ENCODE results near the gene NIPBL. TPM values are rescaled to one million over a fixed set of nuclear protein-coding genes. Genes with fewer than 3 reads are reported as not detected.

Gene NIPBL
- total and polyA plus RNA-seq, 10 of the 15 experiments (the other 5 are each of a cell fraction or from before 2014, with no cell fraction given): 10.4 to 50.4 (median 20.2) TPM

- TF ChIP-seq, protein P1, sequence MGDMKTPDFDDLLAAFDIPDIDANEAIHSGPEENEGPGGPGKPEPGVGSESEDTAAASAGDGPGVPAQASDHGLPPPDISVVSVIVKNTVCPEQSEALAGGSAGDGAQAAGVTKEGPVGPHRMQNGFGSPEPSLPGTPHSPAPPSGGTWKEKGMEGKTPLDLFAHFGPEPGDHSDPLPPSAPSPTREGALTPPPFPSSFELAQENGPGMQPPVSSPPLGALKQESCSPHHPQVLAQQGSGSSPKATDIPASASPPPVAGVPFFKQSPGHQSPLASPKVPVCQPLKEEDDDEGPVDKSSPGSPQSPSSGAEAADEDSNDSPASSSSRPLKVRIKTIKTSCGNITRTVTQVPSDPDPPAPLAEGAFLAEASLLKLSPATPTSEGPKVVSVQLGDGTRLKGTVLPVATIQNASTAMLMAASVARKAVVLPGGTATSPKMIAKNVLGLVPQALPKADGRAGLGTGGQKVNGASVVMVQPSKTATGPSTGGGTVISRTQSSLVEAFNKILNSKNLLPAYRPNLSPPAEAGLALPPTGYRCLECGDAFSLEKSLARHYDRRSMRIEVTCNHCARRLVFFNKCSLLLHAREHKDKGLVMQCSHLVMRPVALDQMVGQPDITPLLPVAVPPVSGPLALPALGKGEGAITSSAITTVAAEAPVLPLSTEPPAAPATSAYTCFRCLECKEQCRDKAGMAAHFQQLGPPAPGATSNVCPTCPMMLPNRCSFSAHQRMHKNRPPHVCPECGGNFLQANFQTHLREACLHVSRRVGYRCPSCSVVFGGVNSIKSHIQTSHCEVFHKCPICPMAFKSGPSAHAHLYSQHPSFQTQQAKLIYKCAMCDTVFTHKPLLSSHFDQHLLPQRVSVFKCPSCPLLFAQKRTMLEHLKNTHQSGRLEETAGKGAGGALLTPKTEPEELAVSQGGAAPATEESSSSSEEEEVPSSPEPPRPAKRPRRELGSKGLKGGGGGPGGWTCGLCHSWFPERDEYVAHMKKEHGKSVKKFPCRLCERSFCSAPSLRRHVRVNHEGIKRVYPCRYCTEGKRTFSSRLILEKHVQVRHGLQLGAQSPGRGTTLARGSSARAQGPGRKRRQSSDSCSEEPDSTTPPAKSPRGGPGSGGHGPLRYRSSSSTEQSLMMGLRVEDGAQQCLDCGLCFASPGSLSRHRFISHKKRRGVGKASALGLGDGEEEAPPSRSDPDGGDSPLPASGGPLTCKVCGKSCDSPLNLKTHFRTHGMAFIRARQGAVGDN (IDR thresholded peaks at IDR 0.05): no peak
- no peak for TF ChIP-seq JUND (IDR thresholded peaks at IDR 0.05; ENCODE audit: low read depth, low read length)
- no peak for TF ChIP-seq HDAC2 (IDR thresholded peaks at IDR 0.05)
- no peak for TF ChIP-seq ASH2L (IDR thresholded peaks at IDR 0.05; ENCODE audit: borderline replicate concordance, low read depth)
- no peak for TF ChIP-seq E2F8 (IDR thresholded peaks at IDR 0.05; ENCODE audit: low read depth, partially characterized antibody)
- no peak for TF ChIP-seq HCFC1 (IDR thresholded peaks at IDR 0.05; ENCODE audit: low read length)
- no peak for TF ChIP-seq TCF7 (IDR thresholded peaks at IDR 0.05; ENCODE audit: borderline replicate concordance)
- TF ChIP-seq SP1 (IDR thresholded peaks at IDR 0.05; ENCODE audit: low read depth, low read length): no peak
- no peak for TF ChIP-seq IKZF1 (conservative IDR thresholded peaks at IDR 0.05)
Measured at GRCh38 chr5:37015795-37016666, 139.5 kb downstream of the NIPBL start (continued).
